Body of pancreas (tissue), 4 donors: Measurements from ENCODE around the gene SORL1.

Source experiments
- CTCF ChIP-seq, 7 experiments: fragments of 450-650 bp in 4 of 7; fragments of 200-600 bp in 3 of 7; sonication (generic) in 3 of 7; IDR thresholded peaks; one replicate each; pipeline ENCODE4 v1.5.1; 2016 to 2019; ENCODE audit warnings: antibody characterized with exemption in 7 of 7
- POLR2A ChIP-seq, 3 donors: fragments of 450-650 bp; IDR thresholded peaks; one replicate each; pipeline ENCODE4 v1.6.1; 2016; ENCODE audit warnings: antibody characterized with exemption in 3 of 3, mild to moderate bottlenecking in 2 of 3

GRCh38 chr11:121634889-121635288 is 182.8 kb downstream of the SORL1 start:
- TF ChIP-seq POLR2A (IDR thresholded peaks at IDR 0.05) (no peak), CTCF (IDR thresholded peaks at IDR 0.05) (no peak)
